Measurements from ENCODE around the gene CCDC61. TPM values are rescaled to one million over a fixed set of nuclear protein-coding genes. Genes with fewer than 3 reads are reported as not detected.
A peak's percentile ranks its signal among the peaks of the same experiment; 100 is the strongest.

CCDC61 gene
- total RNA-seq, 2 donors from 2014 or later: 7.8 to 14.5 TPM

- TF ChIP-seq CTCF (IDR thresholded peaks at IDR 0.05): no peak
- TF ChIP-seq POLR2A (IDR thresholded peaks at IDR 0.05): no peak
- Histone ChIP-seq H3K4me3 (no peak overlapping the region), H3K4me1 (peaks cover 7% of the 10 kb centered on the region), H3K36me3 (replicated peaks in 1 of 2; ENCODE audit: insufficient read depth in 1 of 2, low read depth in 2 of 2) (no peaks in the 10 kb centered on the region), H3K27me3 (no peaks in the 10 kb centered on the region), H3K27ac (no peak overlapping the region), H3K9me3 (no peaks in the 10 kb centered on the region)
- ATAC-seq (no peak), DNase-seq (no peak)
- WGBS, 2 donors: 12 to 14% methylated on average over 17 to 18 of the region's 18 CpGs
- intact Hi-C loops (cut with DNase I): no loop called here
Observed at GRCh38 chr19:45972081-45972946, 23.0 kb upstream of the CCDC61 start.

GRCh38 chr19:45972947-45973540 is 22.2 kb upstream of the CCDC61 start:
- no peak overlapping the region for H3K27ac ChIP-seq
- no peak for ATAC-seq
- no peaks in the 10 kb centered on the region for H3K36me3 ChIP-seq (replicated peaks in 1 of 2; ENCODE audit: insufficient read depth in 1 of 2, low read depth in 2 of 2)
- H3K27me3 ChIP-seq: no peaks in the 10 kb centered on the region
- no peak for DNase-seq
- H3K4me3 ChIP-seq: no peak overlapping the region
- intact Hi-C loops (cut with DNase I): no loop called here
- H3K9me3 ChIP-seq: no peaks in the 10 kb centered on the region
- 5 to 10% methylated on average over 4 to 8 of the region's 54 CpGs for WGBS, 2 donors
- peaks cover 7% of the 10 kb centered on the region for H3K4me1 ChIP-seq
- TF ChIP-seq POLR2A (IDR thresholded peaks at IDR 0.05): no peak
- no peak for TF ChIP-seq CTCF (IDR thresholded peaks at IDR 0.05)

GRCh38 chr19:45973553-45974338 is 21.5 kb upstream of the CCDC61 start, which contains the start of gene NOVA2:
TSS of gene NOVA2 (minus strand) at chr19:45973865. CDS start at chr19:45973351, 514 bp downstream.
- WGBS, 2 donors: 3 to 6% methylated on average over 14 to 29 of the region's 58 CpGs
- peak; percentile 45 for ATAC-seq
- Histone ChIP-seq H3K4me1 (peaks cover 7% of the 10 kb centered on the region), H3K27me3 (no peaks in the 10 kb centered on the region), H3K4me3 (no peak within 1 kb of the TSS), H3K36me3 (replicated peaks in 1 of 2; ENCODE audit: insufficient read depth in 1 of 2, low read depth in 2 of 2) (no peaks in the 10 kb centered on the region), H3K9me3 (no peaks in the 10 kb centered on the region), H3K27ac (no peak within 1 kb of the TSS)
- DNase-seq: peak; percentile 35 to 54 (median 49)
- intact Hi-C loops (cut with DNase I): no loop called here
- TF ChIP-seq CTCF (IDR thresholded peaks at IDR 0.05): no peak
- no peak for TF ChIP-seq POLR2A (IDR thresholded peaks at IDR 0.05)

GRCh38 chr19:45975306-45976070 is 19.8 kb upstream of the CCDC61 start:
- Histone ChIP-seq H3K4me3 (no peak overlapping the region), H3K9me3 (no peaks in the 10 kb centered on the region), H3K4me1 (peaks cover 7% of the 10 kb centered on the region), H3K36me3 (replicated peaks in 1 of 2; ENCODE audit: insufficient read depth in 1 of 2, low read depth in 2 of 2) (no peaks in the 10 kb centered on the region), H3K27me3 (no peaks in the 10 kb centered on the region), H3K27ac (no peak overlapping the region)
- intact Hi-C loops (cut with DNase I): no loop called here
- no peak for ATAC-seq
- WGBS, 2 donors: 59 to 67% methylated on average over 9 to 11 of the region's 11 CpGs
- no peak for DNase-seq
- TF ChIP-seq POLR2A (IDR thresholded peaks at IDR 0.05): no peak
- no peak for TF ChIP-seq CTCF (IDR thresholded peaks at IDR 0.05)

Data from body of pancreas (tissue), 4 donors.